ENCODE measurements around the gene NUP62.

GRCh38 chr19:49892716-49893115 lies 36.6 kb downstream of the NUP62 start:
- TF ChIP-seq REST (IDR thresholded peaks at IDR 0.05) (no peak), CTCF (IDR thresholded peaks at IDR 0.05; ENCODE audit: low read depth, low read length, missing input control) (no peak)
